NT2/D1 (cell line): ENCODE measurements around the gene PLEKHG4B.

ENCODE experiments used
- YY1 ChIP-seq: IDR thresholded peaks from 2 replicates; pipeline ENCODE4 v1.6.1; 2011; ENCODE audit not compliant: insufficient read length, insufficient read depth
- ZNF274 ChIP-seq: IDR thresholded peaks from 2 replicates; pipeline ENCODE4 v1.6.1; 2011; ENCODE audit warnings: mild to moderate bottlenecking, low read depth, low read length

- no peak for TF ChIP-seq ZNF274
- TF ChIP-seq YY1: no peak
These were observed 109.7 kb downstream of the PLEKHG4B start for GRCh38 chr5:201672-202071.
